Natural killer cell (primary cell): ENCODE measurements around the gene PDLIM7. TPM values are rescaled to one million over a fixed set of nuclear protein-coding genes. Genes with fewer than 3 reads are reported as not detected.

Experiments used
- ATAC-seq, 3 donors: fragments of 150-1000 bp in 2 of 3; fragments of 200-7000 bp in 1 of 3; cut with Tn5 transposase; 1 replicate in 1 of 3; 2 replicates in 2 of 3; pipeline ENCODE4 v1.10.0; 2021; ENCODE audit warnings: mild to moderate bottlenecking in 2 of 3, moderate library complexity in 2 of 3
- DNase-seq, 2 donors: peaks; one replicate each; pipeline versions ENCODE4 v3.0.0 to v3.0.0-alpha.2; 2013 to 2021; ENCODE audit warnings: mixed read lengths in 1 of 2
- H3K27ac ChIP-seq: one replicate; pipeline ENCODE4 v1.5.1; 2013; ENCODE audit warnings: mild to moderate bottlenecking, low read length
- H3K27me3 ChIP-seq: one replicate; pipeline ENCODE4 v1.6.1; 2013; ENCODE audit warnings: low read length; ENCODE audit not compliant: control insufficient read depth, insufficient read depth
- H3K36me3 ChIP-seq: one replicate; pipeline ENCODE4 v1.6.1; 2013; ENCODE audit warnings: low read length; ENCODE audit not compliant: control insufficient read depth, insufficient read depth
- H3K4me1 ChIP-seq: one replicate; pipeline ENCODE4 v1.6.1; 2013; ENCODE audit warnings: low read length; ENCODE audit not compliant: control insufficient read depth, insufficient read depth
- H3K4me3 ChIP-seq: one replicate; pipeline ENCODE4 v1.5.1; 2013; ENCODE audit warnings: low read length
- H3K9me3 ChIP-seq: one replicate; pipeline ENCODE4 v1.6.1; 2013; ENCODE audit warnings: low read length; ENCODE audit not compliant: control insufficient read depth, insufficient read depth
- H3K27ac Mint-ChIP-seq, 2 donors: one replicate each; pipeline ENCODE4 v1.8.0; 2022; ENCODE audit warnings: mild to moderate bottlenecking in 2 of 2, mixed read lengths in 2 of 2, moderate library complexity in 1 of 2
- H3K27me3 Mint-ChIP-seq, 2 donors: one replicate each; pipeline ENCODE4 v1.8.0; 2022; ENCODE audit warnings: low read depth in 2 of 2, mixed read lengths in 2 of 2
- H3K36me3 Mint-ChIP-seq: one replicate; pipeline ENCODE4 v1.8.0; 2022; ENCODE audit warnings: mixed read lengths
- H3K4me1 Mint-ChIP-seq, 2 donors: one replicate each; pipeline ENCODE4 v1.8.0; 2022; ENCODE audit warnings: mixed read lengths in 2 of 2
- H3K4me3 Mint-ChIP-seq: one replicate; pipeline ENCODE4 v1.8.0; 2022; ENCODE audit warnings: mild to moderate bottlenecking, moderate library complexity, mixed read lengths
- H3K9me3 Mint-ChIP-seq, 2 donors: one replicate each; pipeline ENCODE4 v1.8.0; 2022; ENCODE audit warnings: mixed read lengths in 2 of 2
- WGBS: methylation state at CpG from one replicate; pipeline ENCODE4 v1.1.7; 2013; ENCODE audit warnings: missing lambda C conversion rate; ENCODE audit not compliant: insufficient coverage; 5-methylcytosine and 5-hydroxymethylcytosine counted together
- intact Hi-C: fragments of 100-400 bp; cut with micrococcal nuclease; formaldehyde crosslinking; loops from one replicate; pipeline ENCODE4 v1.14.2; 2022
- total RNA-seq, 4 donors: library from RNA; stranded (reverse); fragments of 120-200 nt in 1 of 4; gene quantifications; one replicate each; pipeline versions ENCODE4 v1.2.3 to v1.2.4, GENCODE V29; 2013 to 2022
- TF ChIP-seq, protein P1 (sequence below): fragments of 200-600 bp; IDR thresholded peaks from one replicate; pipeline ENCODE4 v1.8.0; 2022; ENCODE audit warnings: antibody characterized with exemption

Gene PDLIM7
- total RNA-seq, 3 donors from 2014 or later (not counting 1 experiment from before 2014, with no cell fraction given) = 9.7 to 58.7 (median 14.7) TPM

DNA sequence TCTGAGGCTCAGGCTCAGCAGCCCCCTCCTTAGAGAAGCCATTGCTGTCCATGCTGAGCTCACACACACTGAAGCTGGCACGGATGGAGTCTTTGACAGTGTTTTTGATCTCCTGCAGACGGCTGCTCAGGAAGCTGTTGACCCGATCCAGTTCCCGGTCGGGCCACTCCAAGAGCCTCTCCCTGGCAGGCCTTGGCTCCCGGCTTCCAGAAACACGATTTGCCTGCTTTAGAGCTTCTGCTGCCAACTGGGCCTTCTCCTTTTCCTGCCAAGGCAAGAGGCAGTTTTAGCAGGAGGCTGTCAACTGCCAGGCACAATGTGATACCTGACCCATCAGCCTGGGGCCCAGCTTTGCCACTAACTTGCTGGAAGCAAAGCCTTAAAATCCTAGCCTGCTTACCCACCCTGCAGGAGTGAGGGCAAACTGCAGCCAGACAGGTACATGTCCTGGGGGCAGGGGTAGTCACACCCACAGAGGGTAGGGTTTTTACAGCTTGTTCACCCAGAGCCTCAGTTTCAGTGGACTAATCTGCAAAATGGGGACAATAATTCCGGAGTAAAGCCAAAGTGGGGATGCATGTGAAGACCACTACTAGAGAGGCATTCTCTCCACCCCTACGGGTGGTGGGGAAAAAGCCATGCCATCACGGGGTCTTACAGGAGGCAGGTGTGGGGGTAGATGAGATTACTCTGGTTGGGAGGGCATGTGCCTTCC lies 27.7 kb upstream of the PDLIM7 start:
- Histone ChIP-seq H3K27ac (no peak overlapping the region), H3K27me3 (no peaks in the 10 kb centered on the region), H3K36me3 (peaks cover 46% of the 10 kb centered on the region), H3K4me3 (no peak overlapping the region), H3K9me3 (no peaks in the 10 kb centered on the region), H3K4me1 (peaks cover 13% of the 10 kb centered on the region)
- TF ChIP-seq, protein P1, sequence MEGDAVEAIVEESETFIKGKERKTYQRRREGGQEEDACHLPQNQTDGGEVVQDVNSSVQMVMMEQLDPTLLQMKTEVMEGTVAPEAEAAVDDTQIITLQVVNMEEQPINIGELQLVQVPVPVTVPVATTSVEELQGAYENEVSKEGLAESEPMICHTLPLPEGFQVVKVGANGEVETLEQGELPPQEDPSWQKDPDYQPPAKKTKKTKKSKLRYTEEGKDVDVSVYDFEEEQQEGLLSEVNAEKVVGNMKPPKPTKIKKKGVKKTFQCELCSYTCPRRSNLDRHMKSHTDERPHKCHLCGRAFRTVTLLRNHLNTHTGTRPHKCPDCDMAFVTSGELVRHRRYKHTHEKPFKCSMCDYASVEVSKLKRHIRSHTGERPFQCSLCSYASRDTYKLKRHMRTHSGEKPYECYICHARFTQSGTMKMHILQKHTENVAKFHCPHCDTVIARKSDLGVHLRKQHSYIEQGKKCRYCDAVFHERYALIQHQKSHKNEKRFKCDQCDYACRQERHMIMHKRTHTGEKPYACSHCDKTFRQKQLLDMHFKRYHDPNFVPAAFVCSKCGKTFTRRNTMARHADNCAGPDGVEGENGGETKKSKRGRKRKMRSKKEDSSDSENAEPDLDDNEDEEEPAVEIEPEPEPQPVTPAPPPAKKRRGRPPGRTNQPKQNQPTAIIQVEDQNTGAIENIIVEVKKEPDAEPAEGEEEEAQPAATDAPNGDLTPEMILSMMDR = no peak
- Mint-ChIP-seq H3K27me3 (no peaks in the 10 kb centered on the region), H3K36me3 (no peaks in the 10 kb centered on the region), H3K4me1 (peaks cover 17 to 18% of the 10 kb centered on the region in 2 donors), H3K4me3 (no peak overlapping the region), H3K27ac (no peak overlapping the region), H3K9me3 (no peaks in the 10 kb centered on the region)
- intact Hi-C loops = no loop called here
- no peak for DNase-seq
- ATAC-seq = no peak
- WGBS = 96% methylated on average over 10 of the region's 10 CpGs

DNA sequence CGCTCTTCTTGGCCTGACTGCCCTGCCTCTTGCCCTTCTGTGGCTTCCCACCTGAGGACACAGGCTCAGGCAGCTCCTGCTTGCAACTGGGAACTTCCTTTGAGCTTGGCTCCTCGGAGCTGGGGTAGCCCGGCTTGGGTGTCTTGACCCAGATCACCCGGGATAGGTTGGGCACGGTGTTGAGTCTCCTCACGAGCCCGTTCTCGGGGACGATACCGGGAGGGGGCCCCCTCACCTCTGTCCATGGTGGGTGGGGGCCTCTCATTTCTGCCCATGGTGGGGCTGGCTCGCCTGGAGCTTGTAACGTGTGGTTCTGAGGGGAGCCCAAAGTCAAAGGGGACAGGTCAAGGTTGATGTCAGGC lies 27.1 kb upstream of the PDLIM7 start:
- Histone ChIP-seq H3K27ac (no peak overlapping the region), H3K36me3 (peaks cover 40% of the 10 kb centered on the region), H3K27me3 (no peaks in the 10 kb centered on the region), H3K4me1 (peaks cover 13% of the 10 kb centered on the region), H3K9me3 (no peaks in the 10 kb centered on the region), H3K4me3 (no peak overlapping the region)
- no peak overlapping the region for H3K4me3 Mint-ChIP-seq
- H3K27ac Mint-ChIP-seq = no peak overlapping the region
- ATAC-seq (no peak), DNase-seq (no peak)
- TF ChIP-seq, protein P1 = no peak
- intact Hi-C loops = no loop called here
- no peaks in the 10 kb centered on the region for H3K36me3 Mint-ChIP-seq
- H3K9me3 Mint-ChIP-seq = no peaks in the 10 kb centered on the region
- H3K4me1 Mint-ChIP-seq = peaks cover 17 to 24% of the 10 kb centered on the region in 2 donors
- WGBS = 98% methylated on average over 12 of the region's 12 CpGs
- H3K27me3 Mint-ChIP-seq = no peaks in the 10 kb centered on the region

DNA sequence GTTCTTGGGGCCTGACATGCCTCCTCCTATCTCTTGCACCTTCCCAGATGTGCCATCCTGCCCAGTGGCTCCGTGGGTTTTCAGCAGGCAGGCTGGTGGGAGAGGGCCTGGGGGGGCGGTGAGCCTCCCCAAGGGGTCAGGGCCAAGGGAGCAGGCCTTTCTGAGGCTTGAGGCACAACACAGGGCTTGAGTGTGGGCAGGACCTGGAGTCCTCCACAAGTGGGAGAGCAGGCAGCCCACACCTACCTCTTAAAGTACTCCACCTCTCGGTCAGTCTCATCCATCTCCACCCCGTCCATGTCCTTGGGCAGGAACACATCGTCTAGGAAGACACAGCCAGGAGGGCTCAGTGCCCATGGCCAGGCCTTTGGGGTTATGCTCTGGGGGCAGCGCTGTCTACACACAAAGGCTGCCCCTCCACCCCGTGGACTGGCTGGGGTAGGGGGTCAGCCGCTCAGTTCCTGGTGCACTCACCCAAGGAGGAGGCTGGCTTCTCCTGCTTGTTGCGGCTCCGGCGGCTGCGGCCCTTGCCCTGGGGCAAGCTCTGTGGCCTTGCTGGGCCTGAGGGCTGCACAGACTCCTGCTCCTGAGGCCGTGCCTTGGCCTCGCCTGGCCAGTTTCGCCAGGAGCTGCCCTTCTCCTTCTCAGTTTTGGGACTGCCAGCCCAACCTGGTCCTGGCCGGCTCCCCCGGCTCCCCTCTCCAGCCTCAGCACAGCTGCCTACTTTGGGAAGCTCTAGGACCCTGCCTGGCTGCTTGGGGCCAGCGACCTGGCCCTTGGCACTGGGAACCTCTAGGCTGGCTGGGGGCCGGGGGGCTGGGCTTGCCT lies 26.5 kb upstream of the PDLIM7 start:
- ATAC-seq = no peak
- DNase-seq = no peak
- Histone ChIP-seq H3K27ac (no peak overlapping the region), H3K27me3 (no peaks in the 10 kb centered on the region), H3K36me3 (peaks cover 35% of the 10 kb centered on the region), H3K4me1 (peaks cover 18% of the 10 kb centered on the region), H3K9me3 (no peaks in the 10 kb centered on the region), H3K4me3 (no peak overlapping the region)
- Mint-ChIP-seq H3K27ac (no peak overlapping the region), H3K4me1 (peaks cover 17 to 25% of the 10 kb centered on the region in 2 donors), H3K36me3 (no peaks in the 10 kb centered on the region), H3K4me3 (no peak overlapping the region), H3K27me3 (no peaks in the 10 kb centered on the region), H3K9me3 (no peaks in the 10 kb centered on the region)
- 96% methylated on average over 19 of the region's 19 CpGs for WGBS
- TF ChIP-seq, protein P1 = no peak
- intact Hi-C loops = no loop called here
